ENCODE results near the gene MED29.

The MED29 gene

GRCh38 chr19:39411081-39411831 is 20.1 kb downstream of the MED29 start:
- DNase-seq (ENCODE audit: low read depth) = no peak

GRCh38 chr19:39411832-39412099 is 20.6 kb downstream of the MED29 start:
- peak; percentile 84 for DNase-seq (ENCODE audit: low read depth)

GRCh38 chr19:39412100-39412866 is 21.1 kb downstream of the MED29 start, which contains the start of gene PLEKHG2:
Gene PLEKHG2, plus strand, starts transcription at chr19:39412669. Its CDS starts 1,418 bp downstream, at chr19:39414087.
- peak; percentile 93 for DNase-seq (ENCODE audit: low read depth)

- no peak for DNase-seq (ENCODE audit: low read depth)
Measured at GRCh38 chr19:39412867-39413271, 21.7 kb downstream of the MED29 start.

- DNase-seq (ENCODE audit: low read depth) = no peak
Measured at GRCh38 chr19:39413272-39413910, 22.2 kb downstream of the MED29 start.

- no peak for DNase-seq (ENCODE audit: low read depth)
Measured at GRCh38 chr19:39413911-39414608, 22.9 kb downstream of the MED29 start.

GRCh38 chr19:39415111-39416046 is 24.2 kb downstream of the MED29 start:
- DNase-seq (ENCODE audit: low read depth) = no peak

- no peak for DNase-seq (ENCODE audit: low read depth)
Measured at GRCh38 chr19:39416152-39417120, 25.3 kb downstream of the MED29 start.

GRCh38 chr19:39417463-39418181 is 26.4 kb downstream of the MED29 start:
- DNase-seq (ENCODE audit: low read depth) = no peak

GRCh38 chr19:39419003-39419402 is 27.8 kb downstream of the MED29 start:
- no peak for DNase-seq (ENCODE audit: low read depth)

GRCh38 chr19:39420769-39421168 is 29.6 kb downstream of the MED29 start:
- DNase-seq (ENCODE audit: low read depth) = no peak

- DNase-seq (ENCODE audit: low read depth) = no peak
Measured at GRCh38 chr19:39422020-39422419, 30.8 kb downstream of the MED29 start.

GRCh38 chr19:39423258-39424086 is 32.3 kb downstream of the MED29 start:
- no peak for DNase-seq (ENCODE audit: low read depth)

- DNase-seq (ENCODE audit: low read depth) = no peak
Measured at GRCh38 chr19:39424934-39425333, 33.8 kb downstream of the MED29 start.

GRCh38 chr19:39425744-39426143 is 34.6 kb downstream of the MED29 start:
- DNase-seq (ENCODE audit: low read depth) = no peak

- no peak for DNase-seq (ENCODE audit: low read depth)
Measured at GRCh38 chr19:39426170-39426569, 35.0 kb downstream of the MED29 start.

GRCh38 chr19:39427707-39428106 is 36.5 kb downstream of the MED29 start:
- no peak for DNase-seq (ENCODE audit: low read depth)

- no peak for DNase-seq (ENCODE audit: low read depth)
Measured at GRCh38 chr19:39428283-39429112, 37.3 kb downstream of the MED29 start.

All from activated T-cell treated with anti-CD3 and anti-CD28 coated beads for 24 hours (primary cell).